H1 (cell line): ENCODE data around the gene ARL3. TPM values are rescaled to one million over a fixed set of nuclear protein-coding genes. Genes with fewer than 3 reads are reported as not detected.

Source experiments
- CTCF ChIA-PET: fragments of 300-600 bp; sonication (Branson Sonifier 250); formaldehyde crosslinking; loops from one replicate; lab custom pipeline; 2021; ENCODE audit not compliant: partially characterized antibody; lab: Charles Lee
- POLR2A ChIA-PET: fragments of 300-600 bp; sonication (Branson Sonifier 250); formaldehyde crosslinking; loops from one replicate; lab custom pipeline; 2021; ENCODE audit warnings: inconsistent platforms; ENCODE audit not compliant: partially characterized antibody; lab: Charles Lee
- DNase-seq, 2 experiments: peaks; one replicate each; pipeline versions ENCODE4 v3.0.0 to v3.0.0-alpha.2; 2010 to 2022; ENCODE audit warnings: low spot score in 2 of 2, low read depth in 1 of 2, mixed read lengths in 1 of 2
- FAIRE-seq: peaks from 2 replicates; lab custom pipeline; 2011; peaks lifted over from hg19 to GRCh38; lab: Jason Lieb, UNC
- H2AFZ ChIP-seq: 2 replicates; pipeline ENCODE4 v1.8.1; 2012; ENCODE audit warnings: low read length, inconsistent platforms
- H2AK5ac ChIP-seq: 2 replicates; pipeline ENCODE4 v1.6.1; 2013; ENCODE audit warnings: low read depth, low read length
- H2BK120ac ChIP-seq: replicated peaks from 2 replicates; pipeline ENCODE3; 2013; ENCODE audit warnings: low read depth, low read length, inconsistent platforms
- H2BK12ac ChIP-seq: 2 replicates; pipeline ENCODE4 v1.6.1; 2013; ENCODE audit warnings: low read depth, low read length
- H2BK15ac ChIP-seq: 2 replicates; pipeline ENCODE4 v1.6.1; 2013; ENCODE audit warnings: low read length
- H2BK20ac ChIP-seq: 2 replicates; pipeline ENCODE4 v1.6.1; 2013; ENCODE audit warnings: low read length
- H2BK5ac ChIP-seq: 2 replicates; pipeline ENCODE4 v1.6.1; 2013; ENCODE audit warnings: low read depth, low read length
- H3K14ac ChIP-seq: 2 replicates; pipeline ENCODE4 v1.6.1; 2013; ENCODE audit warnings: inconsistent platforms; ENCODE audit not compliant: insufficient read length
- H3K18ac ChIP-seq: 2 replicates; pipeline ENCODE4 v1.6.1; 2013; ENCODE audit warnings: low read length; ENCODE audit errors: extremely low read depth
- H3K23ac ChIP-seq: 2 replicates; pipeline ENCODE4 v1.6.1; 2013; ENCODE audit warnings: inconsistent platforms; ENCODE audit not compliant: insufficient read length
- H3K23me2 ChIP-seq: 2 replicates; pipeline ENCODE4 v1.6.1; 2013; ENCODE audit warnings: low read depth, low read length
- H3K27ac ChIP-seq: 2 replicates; pipeline ENCODE4 v1.6.1; 2011; ENCODE audit warnings: low read depth, low read length, inconsistent platforms
- H3K27me3 ChIP-seq, 4 experiments: replicated peaks in 1 of 4; 1 replicate in 1 of 4; 2 replicates in 3 of 4; pipeline versions ENCODE4 v1.6.1 to v1.8.1; 2011 to 2013; ENCODE audit warnings: low read length in 3 of 4, mild to moderate bottlenecking in 3 of 4, inconsistent platforms in 2 of 4, mixed read lengths in 2 of 4, moderate library complexity in 1 of 4; ENCODE audit not compliant: control insufficient read depth in 3 of 4, insufficient read depth in 3 of 4; ENCODE audit errors: extremely low read depth in 1 of 4
- H3K36me3 ChIP-seq, 4 experiments: 2 replicates each; pipeline versions ENCODE4 v1.6.1 to v1.8.1; 2011 to 2013; ENCODE audit warnings: mild to moderate bottlenecking in 4 of 4, low read length in 3 of 4, moderate library complexity in 2 of 4, control low read depth in 1 of 4, inconsistent platforms in 1 of 4; ENCODE audit not compliant: insufficient read depth in 4 of 4, control insufficient read depth in 2 of 4
- H3K4ac ChIP-seq: replicated peaks from 2 replicates; pipeline ENCODE3; 2013; ENCODE audit warnings: low read length, low read depth, mixed read lengths, inconsistent platforms; ENCODE audit not compliant: insufficient read length
- H3K4me1 ChIP-seq, 4 experiments: replicated peaks in 1 of 4; 1 replicate in 1 of 4; 2 replicates in 3 of 4; pipeline versions ENCODE4 v1.6.1 to v1.8.1; 2011 to 2013; ENCODE audit warnings: low read length in 3 of 4, inconsistent platforms in 2 of 4, mixed read lengths in 1 of 4; ENCODE audit not compliant: insufficient read depth in 4 of 4, control insufficient read depth in 3 of 4
- H3K4me2 ChIP-seq, 2 experiments: 2 replicates each; pipeline versions ENCODE4 v1.6.1 to v1.8.1; 2011 to 2013; ENCODE audit warnings: low read depth in 2 of 2, low read length in 2 of 2, control low read depth in 1 of 2, inconsistent platforms in 1 of 2, mild to moderate bottlenecking in 1 of 2; ENCODE audit not compliant: insufficient read depth in 1 of 2
- H3K4me3 ChIP-seq, 4 experiments: fragments of 200-600, 300-600 bp in 1 of 4; sonication (generic), shearing (Covaris generic), sonication (Bioruptor Twin) in 1 of 4; 2 replicates each; pipeline versions ENCODE4 v1.5.1 to v1.8.1; 2011 to 2016; ENCODE audit warnings: low read length in 4 of 4, low read depth in 3 of 4, control low read depth in 2 of 4, inconsistent platforms in 2 of 4, mild to moderate bottlenecking in 2 of 4, mixed read lengths in 1 of 4, moderate library complexity in 1 of 4; ENCODE audit not compliant: insufficient read depth in 2 of 4; ENCODE audit errors: extremely low read depth in 1 of 4
- H3K56ac ChIP-seq: replicated peaks from 2 replicates; pipeline ENCODE3; 2013; ENCODE audit warnings: low read depth, mild to moderate bottlenecking, mixed read lengths, low read length, inconsistent platforms; ENCODE audit not compliant: insufficient read length
- H3K79me1 ChIP-seq: 2 replicates; pipeline ENCODE4 v1.6.1; 2013; ENCODE audit warnings: low read depth, low read length, control low read depth
- H3K79me2 ChIP-seq, 2 experiments: 2 replicates each; pipeline versions ENCODE4 v1.6.1 to v1.8.1; 2012 to 2013; ENCODE audit warnings: low read length in 2 of 2, mild to moderate bottlenecking in 2 of 2, inconsistent platforms in 1 of 2; ENCODE audit not compliant: insufficient read depth in 2 of 2, control insufficient read depth in 1 of 2
- H3K9ac ChIP-seq, 4 experiments: replicated peaks in 1 of 4; 1 replicate in 1 of 4; 2 replicates in 3 of 4; pipeline versions ENCODE4 v1.6.1 to v1.8.1; 2011 to 2013; ENCODE audit warnings: low read depth in 3 of 4, low read length in 3 of 4, control low read depth in 2 of 4, mild to moderate bottlenecking in 2 of 4, moderate library complexity in 2 of 4, inconsistent platforms in 1 of 4; ENCODE audit errors: extremely low read depth in 1 of 4
- H3K9me3 ChIP-seq, 2 experiments: 2 replicates each; pipeline versions ENCODE4 v1.6.1 to v1.8.1; 2012 to 2013; ENCODE audit warnings: mild to moderate bottlenecking in 2 of 2, moderate library complexity in 2 of 2, control low read depth in 1 of 2, inconsistent platforms in 1 of 2, low read depth in 1 of 2, low read length in 1 of 2, mixed read lengths in 1 of 2; ENCODE audit not compliant: insufficient read depth in 2 of 2
- H4K20me1 ChIP-seq, 2 experiments: replicated peaks in 1 of 2; 2 replicates each; pipeline versions ENCODE3 to v1.8.1; 2011 to 2013; ENCODE audit warnings: inconsistent platforms in 2 of 2, low read length in 2 of 2, mild to moderate bottlenecking in 1 of 2; ENCODE audit not compliant: insufficient read depth in 2 of 2, control insufficient read depth in 1 of 2
- H4K5ac ChIP-seq: 2 replicates; pipeline ENCODE4 v1.6.1; 2013; ENCODE audit warnings: low read length, low read depth, mixed read lengths, inconsistent platforms; ENCODE audit not compliant: insufficient read length
- H4K8ac ChIP-seq: 2 replicates; pipeline ENCODE4 v1.8.0; 2013; ENCODE audit warnings: mild to moderate bottlenecking, moderate library complexity, low read length, inconsistent platforms; ENCODE audit not compliant: insufficient read depth; ENCODE audit errors: extremely low read depth
- H4K91ac ChIP-seq: replicated peaks from 2 replicates; pipeline ENCODE3; 2013; ENCODE audit warnings: low read length, mixed read lengths, inconsistent platforms; ENCODE audit not compliant: insufficient read length
- CEBPB ChIP-seq: IDR thresholded peaks from 2 replicates; pipeline ENCODE4 v1.6.1; 2012; ENCODE audit warnings: low read depth, low read length
- RAD21 ChIP-seq, 2 experiments: IDR thresholded peaks in 1 of 2; conservative IDR thresholded peaks in 1 of 2; 2 replicates each; pipeline ENCODE4 v1.6.1; 2011; ENCODE audit warnings: low read depth in 2 of 2, low read length in 2 of 2, improper control_type of control experiment in 1 of 2, inconsistent platforms in 1 of 2, mild to moderate bottlenecking in 1 of 2, moderate library complexity in 1 of 2
- WGBS, 2 experiments: shearing (Covaris generic) in 1 of 2; methylation state at CpG; one replicate each; pipeline versions ENCODE4 v1.1.6 to v1.1.7; 2013 to 2015; ENCODE audit warnings: low lambda C conversion rate in 2 of 2, mixed read lengths in 2 of 2, inconsistent platforms in 1 of 2, low coverage in 1 of 2, missing lambda C conversion rate in 1 of 2; ENCODE audit not compliant: insufficient replicate concordance in 2 of 2, insufficient coverage in 1 of 2, insufficient read length in 1 of 2; ENCODE audit errors: extremely low coverage in 1 of 2, missing lambda C conversion rate in 1 of 2; 5-methylcytosine and 5-hydroxymethylcytosine counted together
- polyA plus RNA-seq, 7 experiments: library from polyadenylated mRNA; depleted of rRNA in 3 of 7; stranded (reverse) in 5 of 7; unstranded in 2 of 7; fragments of >200 nt in 5 of 7; fragments of 200-250 nt in 2 of 7; gene quantifications; 1 replicate in 5 of 7; 2 replicates in 1 of 7; 4 replicates in 1 of 7; pipeline versions ENCODE4 v1.2.1 to v1.2.3, GENCODE V29; 2011 to 2013; ENCODE audit warnings: missing spikeins in 2 of 7, mixed read lengths in 2 of 7
- total RNA-seq: library from RNA; stranded (reverse); fragmentation: NEBNext Ultra II Directional; extraction: Animal tissue kit (Norgen Biotek cat#: 25700); gene quantifications from 2 replicates; pipeline ENCODE4 v1.2.1, GENCODE V29; 2021
- TF ChIP-seq, protein P1 (sequence below), 3 experiments: IDR thresholded peaks; 1 replicate in 2 of 3; 2 replicates in 1 of 3; pipeline versions ENCODE4 v1.5.1 to v1.6.1; 2011; ENCODE audit warnings: low read length in 3 of 3, mild to moderate bottlenecking in 3 of 3, inconsistent platforms in 2 of 3, low read depth in 1 of 3, moderate library complexity in 1 of 3; ENCODE audit not compliant: insufficient read depth in 1 of 3; ENCODE audit errors: control extremely low read depth in 1 of 3

ARL3 gene
- total and polyA plus RNA-seq, 2 of the 8 experiments (the other 6 are each of a cell fraction or from before 2014, with no cell fraction given) = 8.8 to 16.2 TPM

DNA sequence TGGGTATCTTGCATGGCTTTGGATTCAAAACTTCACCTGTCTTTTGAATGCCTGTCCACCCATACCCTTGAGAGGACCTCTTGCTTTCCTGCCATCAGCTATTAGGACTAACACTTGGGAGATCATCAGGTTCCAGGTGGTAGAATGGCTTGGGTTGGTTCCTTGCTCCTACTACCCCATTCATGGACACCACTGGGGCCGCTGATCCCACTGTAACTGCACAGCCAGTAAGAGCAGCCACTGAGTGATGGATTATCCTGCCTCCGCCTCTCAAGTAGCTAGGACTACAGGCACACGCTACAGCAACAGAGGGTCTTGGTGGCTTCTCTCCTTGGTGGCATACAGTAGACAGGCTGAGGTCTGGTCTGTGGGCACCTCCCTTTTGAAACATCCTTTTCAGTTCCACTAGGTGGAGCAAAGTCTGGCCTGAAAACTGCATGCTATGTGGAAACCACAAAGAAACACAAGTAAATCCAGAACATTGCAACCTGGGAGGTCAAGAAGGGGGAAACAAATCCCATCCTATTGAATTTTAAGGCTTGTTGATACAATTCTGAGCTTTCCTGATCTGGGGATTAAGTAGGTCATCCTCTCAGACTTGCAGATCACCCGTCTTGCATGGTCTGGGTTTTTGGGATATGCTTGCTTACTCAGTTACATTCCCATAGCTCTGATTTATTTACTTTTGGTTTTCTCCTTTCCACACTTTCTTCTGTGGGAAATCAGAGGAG is 38.9 kb upstream of the ARL3 start:
- H3K27me3 ChIP-seq = no peaks in the 10 kb centered on the region
- peak overlapping the region; percentile 46 for H4K91ac ChIP-seq
- POLR2A ChIA-PET = interaction anchor here (1.4 to 4.1 kb wide), 3 partner anchors 9 to 23 kb away, joined by 5 to 22 read pairs (median 6); partner anchors contain the start of gene WBP1L
- no peak overlapping the region for H3K14ac ChIP-seq
- H3K9ac ChIP-seq = no peak overlapping the region
- H3K4me2 ChIP-seq = no peak overlapping the region
- peaks cover 3 to 7% of the 10 kb centered on the region in 2 experiments; a peak in 2 of 4 replicates for H3K79me2 ChIP-seq
- 85% methylated on average over 4 of the region's 4 CpGs; no CpG with 5 or more reads in 1 of the 2 experiments for WGBS, 2 experiments
- no peak overlapping the region for H3K56ac ChIP-seq
- 0 out of 2 replicates have a peak overlapping the region, but pooled peaks have one; percentile 67 for H2BK5ac ChIP-seq
- no peak overlapping the region for H3K27ac ChIP-seq
- H2AK5ac ChIP-seq = peak overlapping the region; percentile 53; the same call in 1 of the 2 replicates
- H2BK120ac ChIP-seq = no peak overlapping the region
- no peak overlapping the region for H2AFZ ChIP-seq
- no peak overlapping the region for H4K8ac ChIP-seq
- H2BK12ac ChIP-seq = peak overlapping the region; percentile 84; the same call in 1 of the 2 replicates
- H2BK15ac ChIP-seq = peak overlapping the region; percentile 94; the same call in 1 of the 2 replicates
- no peak overlapping the region for H4K5ac ChIP-seq
- no peak overlapping the region for H2BK20ac ChIP-seq
- no peaks in the 10 kb centered on the region for H4K20me1 ChIP-seq
- CTCF ChIA-PET = interaction anchor here (0.7 to 5.2 kb wide), 28 partner anchors 9 to 316 kb away, joined by 3 to 42 read pairs (median 4); partner anchors contain the start of genes CYP17A1 and WBP1L
- no peaks in the 10 kb centered on the region for H3K9me3 ChIP-seq
- H3K23ac ChIP-seq = no peak overlapping the region
- H3K23me2 ChIP-seq = no peaks in the 10 kb centered on the region
- no peak for DNase-seq
- no peaks in the 10 kb centered on the region for H3K36me3 ChIP-seq
- no peaks in the 10 kb centered on the region for H3K4me1 ChIP-seq
- no peak overlapping the region for H3K4ac ChIP-seq
- H3K18ac ChIP-seq = no peak overlapping the region
- H3K79me1 ChIP-seq = peaks cover 3% of the 10 kb centered on the region; the same call in 1 of the 2 replicates
- FAIRE-seq = peak; percentile 77
- no peak overlapping the region for H3K4me3 ChIP-seq
- TF ChIP-seq RAD21 (IDR thresholded peaks at IDR 0.05 in 1 of 2, conservative IDR thresholded peaks at IDR 0.05 in 1 of 2; ENCODE audit: low read depth in 2 of 2, low read length in 2 of 2) (peak; percentile 59 to 75), CEBPB (no peak)
- TF ChIP-seq, protein P1, sequence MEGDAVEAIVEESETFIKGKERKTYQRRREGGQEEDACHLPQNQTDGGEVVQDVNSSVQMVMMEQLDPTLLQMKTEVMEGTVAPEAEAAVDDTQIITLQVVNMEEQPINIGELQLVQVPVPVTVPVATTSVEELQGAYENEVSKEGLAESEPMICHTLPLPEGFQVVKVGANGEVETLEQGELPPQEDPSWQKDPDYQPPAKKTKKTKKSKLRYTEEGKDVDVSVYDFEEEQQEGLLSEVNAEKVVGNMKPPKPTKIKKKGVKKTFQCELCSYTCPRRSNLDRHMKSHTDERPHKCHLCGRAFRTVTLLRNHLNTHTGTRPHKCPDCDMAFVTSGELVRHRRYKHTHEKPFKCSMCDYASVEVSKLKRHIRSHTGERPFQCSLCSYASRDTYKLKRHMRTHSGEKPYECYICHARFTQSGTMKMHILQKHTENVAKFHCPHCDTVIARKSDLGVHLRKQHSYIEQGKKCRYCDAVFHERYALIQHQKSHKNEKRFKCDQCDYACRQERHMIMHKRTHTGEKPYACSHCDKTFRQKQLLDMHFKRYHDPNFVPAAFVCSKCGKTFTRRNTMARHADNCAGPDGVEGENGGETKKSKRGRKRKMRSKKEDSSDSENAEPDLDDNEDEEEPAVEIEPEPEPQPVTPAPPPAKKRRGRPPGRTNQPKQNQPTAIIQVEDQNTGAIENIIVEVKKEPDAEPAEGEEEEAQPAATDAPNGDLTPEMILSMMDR (IDR thresholded peaks at IDR 0.05; ENCODE audit: control extremely low read depth in 1 of 3, insufficient read depth in 1 of 3, low read depth in 1 of 3, low read length in 3 of 3) = peak; percentile 15 to 77 (median 50)
